ENCODE results near the gene HS1BP3. TPM values are rescaled to one million over a fixed set of nuclear protein-coding genes. Genes with fewer than 3 reads are reported as not detected.

Gene HS1BP3
- total and polyA plus RNA-seq, 2 of the 13 experiments (the other 11 are each of a cell fraction or from before 2014, with no cell fraction given), result 15.2 to 22.0 TPM

DNA sequence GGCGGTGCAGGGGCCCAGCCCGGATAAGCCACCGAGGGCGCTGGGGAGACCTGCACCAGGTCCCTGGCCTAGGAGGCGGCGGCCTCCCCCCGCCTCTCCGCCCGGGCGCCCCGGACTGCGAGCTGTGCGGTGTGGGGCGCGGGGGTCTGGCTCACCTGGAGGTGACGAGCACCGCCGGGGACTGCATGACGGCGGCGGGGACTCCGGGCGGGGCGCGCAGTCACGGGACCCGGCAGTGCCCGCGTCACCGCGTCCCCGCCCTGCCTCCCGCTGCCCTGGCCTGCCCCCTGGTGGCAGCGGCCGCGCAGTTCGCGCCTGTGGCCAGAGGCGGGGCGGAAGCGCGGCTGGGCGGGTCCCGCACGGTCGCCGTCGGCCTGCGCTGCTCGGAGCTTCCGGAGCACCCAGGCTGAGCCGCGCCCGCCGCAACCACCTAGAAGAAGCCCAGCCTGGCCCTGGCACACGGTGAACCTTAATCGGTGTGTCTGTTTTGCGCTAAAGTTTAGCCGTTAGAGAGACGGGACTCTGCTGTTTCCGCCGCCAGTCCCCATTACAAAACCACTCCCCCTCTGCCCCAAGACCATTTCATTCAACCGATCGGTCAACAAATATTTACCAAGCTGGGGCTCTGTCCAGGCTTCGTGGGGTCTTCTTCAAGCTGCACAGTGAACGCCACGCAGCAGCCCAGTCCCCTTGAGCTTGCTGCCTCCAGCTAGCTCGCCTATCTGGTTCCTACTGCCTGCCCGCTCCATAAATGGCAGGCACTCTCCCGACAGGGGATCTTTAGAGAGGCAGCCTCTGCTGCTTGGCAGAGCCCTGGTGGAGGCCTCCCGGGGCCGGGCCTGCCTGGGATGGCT lies at the start of gene HS1BP3 (continued):
- TF ChIP-seq, protein P1, sequence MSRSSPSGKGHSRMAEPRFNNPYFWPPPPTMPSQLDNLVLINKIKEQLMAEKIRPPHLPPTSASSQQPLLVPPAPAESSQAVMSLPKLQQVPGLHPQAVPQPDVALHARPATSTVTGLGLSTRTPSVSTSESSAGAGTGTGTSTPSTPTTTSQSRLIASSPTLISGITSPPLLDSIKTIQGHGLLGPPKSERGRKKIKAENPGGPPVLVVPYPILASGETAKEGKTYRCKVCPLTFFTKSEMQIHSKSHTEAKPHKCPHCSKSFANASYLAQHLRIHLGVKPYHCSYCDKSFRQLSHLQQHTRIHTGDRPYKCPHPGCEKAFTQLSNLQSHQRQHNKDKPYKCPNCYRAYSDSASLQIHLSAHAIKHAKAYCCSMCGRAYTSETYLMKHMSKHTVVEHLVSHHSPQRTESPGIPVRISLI (CRISPR knock-in tag; IDR thresholded peaks at IDR 0.05; ENCODE audit: borderline replicate concordance), result no peak; the same call in 1 of the 2 replicates
- TF ChIP-seq ZMYM4 (CRISPR knock-in tag; IDR thresholded peaks at IDR 0.05), result peak; percentile 98
- peak; percentile 91 for TF ChIP-seq ZNF883 (CRISPR knock-in tag; IDR thresholded peaks at IDR 0.05; ENCODE audit: not compliant biosample characterization)
- TF ChIP-seq, protein P2, sequence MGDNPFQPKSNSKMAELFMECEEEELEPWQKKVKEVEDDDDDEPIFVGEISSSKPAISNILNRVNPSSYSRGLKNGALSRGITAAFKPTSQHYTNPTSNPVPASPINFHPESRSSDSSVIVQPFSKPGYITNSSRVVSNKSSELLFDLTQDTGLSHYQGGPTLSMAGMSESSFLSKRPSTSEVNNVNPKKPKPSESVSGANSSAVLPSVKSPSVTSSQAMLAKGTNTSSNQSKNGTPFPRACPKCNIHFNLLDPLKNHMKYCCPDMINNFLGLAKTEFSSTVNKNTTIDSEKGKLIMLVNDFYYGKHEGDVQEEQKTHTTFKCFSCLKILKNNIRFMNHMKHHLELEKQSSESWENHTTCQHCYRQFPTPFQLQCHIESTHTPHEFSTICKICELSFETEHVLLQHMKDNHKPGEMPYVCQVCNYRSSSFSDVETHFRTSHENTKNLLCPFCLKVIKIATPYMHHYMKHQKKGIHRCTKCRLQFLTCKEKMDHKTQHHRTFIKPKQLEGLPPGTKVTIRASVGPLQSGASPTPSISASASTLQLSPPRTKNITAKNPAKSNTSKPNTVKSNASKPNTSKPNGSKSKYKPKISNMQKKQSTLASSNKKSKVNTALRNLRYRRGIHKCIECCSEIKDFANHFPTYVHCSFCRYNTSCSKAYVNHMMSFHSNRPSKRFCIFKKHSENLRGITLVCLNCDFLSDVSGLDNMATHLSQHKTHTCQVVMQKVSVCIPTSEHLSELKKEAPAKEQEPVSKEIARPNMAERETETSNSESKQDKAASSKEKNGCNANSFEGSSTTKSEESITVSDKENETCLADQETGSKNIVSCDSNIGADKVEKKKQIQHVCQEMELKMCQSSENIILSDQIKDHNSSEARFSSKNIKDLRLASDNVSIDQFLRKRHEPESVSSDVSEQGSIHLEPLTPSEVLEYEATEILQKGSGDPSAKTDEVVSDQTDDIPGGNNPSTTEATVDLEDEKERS (CRISPR knock-in tag; IDR thresholded peaks at IDR 0.05), result peak; percentile 16; the same call in 1 of the 2 replicates
- peak; percentile 89 for TF ChIP-seq PHF8 (CRISPR knock-in tag; IDR thresholded peaks at IDR 0.05)
- peak; percentile 96 for TF ChIP-seq ZNF761 (CRISPR knock-in tag; conservative IDR thresholded peaks at IDR 0.05)
- TF ChIP-seq FLYWCH1 (CRISPR knock-in tag; IDR thresholded peaks at IDR 0.05), result 0 out of 2 replicates have a peak, but pooled peaks have one; percentile 59
- no peak for TF ChIP-seq ELF4 (CRISPR knock-in tag; IDR thresholded peaks at IDR 0.05; ENCODE audit: borderline replicate concordance)
- TF ChIP-seq, protein P3, sequence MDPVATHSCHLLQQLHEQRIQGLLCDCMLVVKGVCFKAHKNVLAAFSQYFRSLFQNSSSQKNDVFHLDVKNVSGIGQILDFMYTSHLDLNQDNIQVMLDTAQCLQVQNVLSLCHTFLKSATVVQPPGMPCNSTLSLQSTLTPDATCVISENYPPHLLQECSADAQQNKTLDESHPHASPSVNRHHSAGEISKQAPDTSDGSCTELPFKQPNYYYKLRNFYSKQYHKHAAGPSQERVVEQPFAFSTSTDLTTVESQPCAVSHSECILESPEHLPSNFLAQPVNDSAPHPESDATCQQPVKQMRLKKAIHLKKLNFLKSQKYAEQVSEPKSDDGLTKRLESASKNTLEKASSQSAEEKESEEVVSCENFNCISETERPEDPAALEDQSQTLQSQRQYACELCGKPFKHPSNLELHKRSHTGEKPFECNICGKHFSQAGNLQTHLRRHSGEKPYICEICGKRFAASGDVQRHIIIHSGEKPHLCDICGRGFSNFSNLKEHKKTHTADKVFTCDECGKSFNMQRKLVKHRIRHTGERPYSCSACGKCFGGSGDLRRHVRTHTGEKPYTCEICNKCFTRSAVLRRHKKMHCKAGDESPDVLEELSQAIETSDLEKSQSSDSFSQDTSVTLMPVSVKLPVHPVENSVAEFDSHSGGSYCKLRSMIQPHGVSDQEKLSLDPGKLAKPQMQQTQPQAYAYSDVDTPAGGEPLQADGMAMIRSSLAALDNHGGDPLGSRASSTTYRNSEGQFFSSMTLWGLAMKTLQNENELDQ (CRISPR knock-in tag; IDR thresholded peaks at IDR 0.05; ENCODE audit: borderline replicate concordance), result no peak; the same call in 1 of the 2 replicates
- TF ChIP-seq ZNF816 (CRISPR knock-in tag; IDR thresholded peaks at IDR 0.05; ENCODE audit: borderline replicate concordance), result peak; percentile 96; the same call in 1 of the 2 replicates
- TF ChIP-seq FOXO1 (CRISPR knock-in tag; IDR thresholded peaks at IDR 0.05), result no peak; the same call in 1 of the 2 replicates
- no peak; the same call in 1 of the 2 replicates for TF ChIP-seq ZNF460 (CRISPR knock-in tag; IDR thresholded peaks at IDR 0.05; ENCODE audit: borderline replicate concordance)
- TF ChIP-seq, protein P4, sequence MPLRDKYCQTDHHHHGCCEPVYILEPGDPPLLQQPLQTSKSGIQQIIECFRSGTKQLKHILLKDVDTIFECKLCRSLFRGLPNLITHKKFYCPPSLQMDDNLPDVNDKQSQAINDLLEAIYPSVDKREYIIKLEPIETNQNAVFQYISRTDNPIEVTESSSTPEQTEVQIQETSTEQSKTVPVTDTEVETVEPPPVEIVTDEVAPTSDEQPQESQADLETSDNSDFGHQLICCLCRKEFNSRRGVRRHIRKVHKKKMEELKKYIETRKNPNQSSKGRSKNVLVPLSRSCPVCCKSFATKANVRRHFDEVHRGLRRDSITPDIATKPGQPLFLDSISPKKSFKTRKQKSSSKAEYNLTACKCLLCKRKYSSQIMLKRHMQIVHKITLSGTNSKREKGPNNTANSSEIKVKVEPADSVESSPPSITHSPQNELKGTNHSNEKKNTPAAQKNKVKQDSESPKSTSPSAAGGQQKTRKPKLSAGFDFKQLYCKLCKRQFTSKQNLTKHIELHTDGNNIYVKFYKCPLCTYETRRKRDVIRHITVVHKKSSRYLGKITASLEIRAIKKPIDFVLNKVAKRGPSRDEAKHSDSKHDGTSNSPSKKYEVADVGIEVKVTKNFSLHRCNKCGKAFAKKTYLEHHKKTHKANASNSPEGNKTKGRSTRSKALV (CRISPR knock-in tag; IDR thresholded peaks at IDR 0.05), result 0 out of 2 replicates have a peak, but pooled peaks have one; percentile 65
- TF ChIP-seq MLLT10 (CRISPR knock-in tag; IDR thresholded peaks at IDR 0.05), result no peak
- TF ChIP-seq SETDB1 (CRISPR knock-in tag; IDR thresholded peaks at IDR 0.05; ENCODE audit: borderline replicate concordance), result no peak
- TF ChIP-seq, protein P5, sequence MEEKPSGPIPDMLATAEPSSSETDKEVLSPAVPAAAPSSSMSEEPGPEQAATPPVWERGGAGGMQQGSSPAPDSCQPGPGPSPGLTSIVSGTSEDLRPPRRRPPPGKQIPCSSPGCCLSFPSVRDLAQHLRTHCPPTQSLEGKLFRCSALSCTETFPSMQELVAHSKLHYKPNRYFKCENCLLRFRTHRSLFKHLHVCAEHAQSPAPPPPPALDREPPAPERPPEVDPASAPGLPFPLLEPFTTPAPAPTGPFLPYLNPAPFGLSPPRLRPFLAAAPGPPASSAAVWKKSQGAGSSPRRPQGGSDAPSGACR (CRISPR knock-in tag; IDR thresholded peaks at IDR 0.05), result peak; percentile 82; the same call in 1 of the 2 replicates
- TF ChIP-seq ZNF564 (CRISPR knock-in tag; IDR thresholded peaks at IDR 0.05), result peak; percentile 66; the same call in 1 of the 2 replicates
- no peak for TF ChIP-seq CREM (IDR thresholded peaks at IDR 0.05)
- no peak for TF ChIP-seq CREM (CRISPR knock-in tag; IDR thresholded peaks at IDR 0.05)

Measured in HepG2 (cell line).